Measurements from ENCODE around the gene PIP4K2A. TPM values are rescaled to one million over a fixed set of nuclear protein-coding genes. Genes with fewer than 3 reads are reported as not detected.

The PIP4K2A gene
- total and polyA plus RNA-seq, 4 donors: 7.3 to 42.2 (median 27.6) TPM

DNA sequence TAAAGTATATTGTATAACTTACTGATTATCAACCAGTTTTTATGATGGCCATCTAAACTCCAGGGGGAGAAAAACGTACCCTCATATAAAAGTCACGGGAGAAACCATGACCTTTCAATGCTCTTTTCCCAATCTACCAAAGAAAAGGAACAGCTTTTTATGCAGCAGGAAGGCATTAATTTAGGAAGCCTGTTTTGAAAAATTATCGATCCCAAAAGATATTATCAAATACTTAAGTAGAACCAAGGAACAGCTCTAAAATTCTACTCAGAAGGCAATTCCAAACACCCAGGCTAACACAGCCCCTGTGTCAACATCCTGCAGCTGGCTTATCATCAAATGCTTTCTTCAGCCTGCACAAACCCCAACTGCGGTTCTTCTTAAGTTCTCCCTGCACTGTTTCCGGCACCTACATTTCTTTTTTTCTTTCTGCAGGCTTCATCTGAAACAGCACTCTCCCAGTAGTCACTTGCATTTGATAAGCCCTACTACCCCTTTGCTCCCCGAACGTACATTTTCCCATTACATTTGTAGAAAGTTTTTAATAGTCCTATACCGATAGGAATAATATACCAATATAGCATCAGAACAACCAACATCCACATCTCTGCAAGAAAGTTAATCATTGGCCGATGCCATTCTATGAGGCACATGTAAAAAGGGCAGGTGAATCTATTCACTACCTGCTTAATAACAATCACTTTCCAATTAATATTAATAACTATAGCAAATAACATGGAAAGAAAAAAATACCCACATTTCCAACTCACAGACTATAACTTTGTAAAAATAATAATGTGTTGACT, 47.9 kb downstream of the PIP4K2A start:
- H3K27ac ChIP-seq (ENCODE audit: low read depth in 1 of 2, low read length in 1 of 2): no peak overlapping the region
- WGBS, 2 donors: 17 to 30% methylated on average over 9 of the region's 9 CpGs
- ATAC-seq (ENCODE audit: insufficient read depth, low FRiP score) (no peak), DNase-seq (peak; percentile 49 to 90 (median 74))
- TF ChIP-seq, protein P1, sequence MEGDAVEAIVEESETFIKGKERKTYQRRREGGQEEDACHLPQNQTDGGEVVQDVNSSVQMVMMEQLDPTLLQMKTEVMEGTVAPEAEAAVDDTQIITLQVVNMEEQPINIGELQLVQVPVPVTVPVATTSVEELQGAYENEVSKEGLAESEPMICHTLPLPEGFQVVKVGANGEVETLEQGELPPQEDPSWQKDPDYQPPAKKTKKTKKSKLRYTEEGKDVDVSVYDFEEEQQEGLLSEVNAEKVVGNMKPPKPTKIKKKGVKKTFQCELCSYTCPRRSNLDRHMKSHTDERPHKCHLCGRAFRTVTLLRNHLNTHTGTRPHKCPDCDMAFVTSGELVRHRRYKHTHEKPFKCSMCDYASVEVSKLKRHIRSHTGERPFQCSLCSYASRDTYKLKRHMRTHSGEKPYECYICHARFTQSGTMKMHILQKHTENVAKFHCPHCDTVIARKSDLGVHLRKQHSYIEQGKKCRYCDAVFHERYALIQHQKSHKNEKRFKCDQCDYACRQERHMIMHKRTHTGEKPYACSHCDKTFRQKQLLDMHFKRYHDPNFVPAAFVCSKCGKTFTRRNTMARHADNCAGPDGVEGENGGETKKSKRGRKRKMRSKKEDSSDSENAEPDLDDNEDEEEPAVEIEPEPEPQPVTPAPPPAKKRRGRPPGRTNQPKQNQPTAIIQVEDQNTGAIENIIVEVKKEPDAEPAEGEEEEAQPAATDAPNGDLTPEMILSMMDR (IDR thresholded peaks at IDR 0.05; ENCODE audit: control extremely low read depth, extremely low read depth): no peak
- no peaks in the 10 kb centered on the region for H3K9me3 ChIP-seq (ENCODE audit: control insufficient read depth in 4 of 4, insufficient read depth in 3 of 4, low read length in 3 of 4)
- H3K27me3 ChIP-seq (ENCODE audit: control insufficient read depth in 3 of 3, insufficient read depth in 3 of 3, low read length in 2 of 3): no peaks in the 10 kb centered on the region
- peaks cover 2 to 48% (median 3%) of the 10 kb centered on the region in 5 donors for H3K4me1 ChIP-seq (ENCODE audit: control insufficient read depth in 5 of 5, insufficient read depth in 5 of 5, low read length in 5 of 5)
- H3K9ac ChIP-seq (ENCODE audit: insufficient read depth in 1 of 2, low read length in 2 of 2): no peak overlapping the region
- H3K4me3 ChIP-seq: no peak overlapping the region
- no peaks in the 10 kb centered on the region for H3K36me3 ChIP-seq (ENCODE audit: control insufficient read depth in 4 of 4, insufficient read depth in 4 of 4, low read length in 4 of 4)

DNA sequence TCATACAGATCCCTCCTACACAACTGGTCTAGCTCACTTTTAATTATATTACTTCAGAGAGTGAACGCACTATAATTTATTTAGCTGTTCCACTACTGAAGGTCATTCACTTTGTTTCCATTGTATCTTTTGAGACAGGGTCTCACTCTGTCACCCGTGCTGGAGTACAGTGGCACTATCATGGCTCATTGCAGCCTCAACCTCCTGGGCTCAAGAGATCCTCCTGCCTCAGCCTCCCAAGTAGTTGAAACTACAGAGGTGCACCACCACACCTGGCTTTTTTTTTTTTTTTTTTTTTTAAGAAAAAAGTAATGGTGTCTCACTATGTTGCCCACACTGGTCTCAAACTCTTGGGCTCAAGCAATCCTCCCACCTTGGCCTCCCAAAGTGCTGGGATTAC, 49.0 kb downstream of the PIP4K2A start:
- Histone ChIP-seq H3K36me3 (ENCODE audit: control insufficient read depth in 4 of 4, insufficient read depth in 4 of 4, low read length in 4 of 4) (no peaks in the 10 kb centered on the region), H3K4me1 (ENCODE audit: control insufficient read depth in 5 of 5, insufficient read depth in 5 of 5, low read length in 5 of 5) (peaks cover 2 to 48% (median 3%) of the 10 kb centered on the region in 5 donors), H3K27me3 (ENCODE audit: control insufficient read depth in 3 of 3, insufficient read depth in 3 of 3, low read length in 2 of 3) (no peaks in the 10 kb centered on the region), H3K9me3 (ENCODE audit: control insufficient read depth in 4 of 4, insufficient read depth in 3 of 4, low read length in 3 of 4) (no peaks in the 10 kb centered on the region), H3K4me3 (no peak overlapping the region), H3K9ac (ENCODE audit: insufficient read depth in 1 of 2, low read length in 2 of 2) (no peak overlapping the region), H3K27ac (ENCODE audit: low read depth in 1 of 2, low read length in 1 of 2) (no peak overlapping the region)
- 97 to 98% methylated on average over 2 of the region's 2 CpGs for WGBS, 2 donors
- ATAC-seq (ENCODE audit: insufficient read depth, low FRiP score) (no peak), DNase-seq (no peak)
- TF ChIP-seq, protein P1 (IDR thresholded peaks at IDR 0.05; ENCODE audit: control extremely low read depth, extremely low read depth): no peak

DNA sequence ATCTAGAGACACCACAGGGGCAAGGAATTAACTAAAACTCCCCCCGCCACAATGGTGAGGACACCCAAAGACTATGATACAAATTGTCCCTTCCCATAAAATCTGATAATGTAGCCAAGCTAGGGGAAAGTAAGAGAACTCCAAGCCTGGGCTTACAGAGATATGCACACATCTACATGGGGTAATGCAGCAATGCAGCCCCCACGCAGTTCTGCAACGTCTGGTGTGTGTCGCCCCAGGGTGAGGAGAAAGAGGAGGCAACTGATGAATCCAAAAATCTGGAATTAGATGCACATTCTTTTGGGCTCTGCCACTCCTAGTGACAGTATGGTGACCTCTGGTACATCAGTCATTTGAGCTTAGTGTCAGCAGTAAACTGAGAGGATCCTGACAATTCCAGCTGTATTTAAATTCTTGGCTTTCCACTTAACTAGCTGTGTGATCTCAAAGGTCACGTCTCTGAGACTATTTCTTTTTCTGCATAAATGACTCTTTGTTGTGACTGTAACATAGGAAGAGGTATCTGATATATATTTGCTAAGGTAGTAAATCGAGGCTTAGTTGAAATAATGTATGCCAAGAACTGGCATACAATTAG, 51.5 kb downstream of the PIP4K2A start:
- H3K27me3 ChIP-seq (ENCODE audit: control insufficient read depth in 3 of 3, insufficient read depth in 3 of 3, low read length in 2 of 3): no peaks in the 10 kb centered on the region
- WGBS, 2 donors: 73 to 80% methylated on average over 6 of the region's 6 CpGs
- TF ChIP-seq, protein P1 (IDR thresholded peaks at IDR 0.05; ENCODE audit: control extremely low read depth, extremely low read depth): no peak

More for the DNA sequence above, 51.5 kb downstream of the PIP4K2A start:
- DNase-seq (peak in 1 of 3 donors; percentile 41), ATAC-seq (ENCODE audit: insufficient read depth, low FRiP score) (no peak)
- no peaks in the 10 kb centered on the region for H3K9me3 ChIP-seq (ENCODE audit: control insufficient read depth in 4 of 4, insufficient read depth in 3 of 4, low read length in 3 of 4)
- H3K9ac ChIP-seq (ENCODE audit: insufficient read depth in 1 of 2, low read length in 2 of 2): peak overlapping the region in 1 of 2 donors; percentile 5
- H3K4me3 ChIP-seq: no peak overlapping the region
- peaks cover 0 to 37% (median 3%) of the 10 kb centered on the region in 5 donors for H3K4me1 ChIP-seq (ENCODE audit: control insufficient read depth in 5 of 5, insufficient read depth in 5 of 5, low read length in 5 of 5)
- H3K36me3 ChIP-seq (ENCODE audit: control insufficient read depth in 4 of 4, insufficient read depth in 4 of 4, low read length in 4 of 4): no peaks in the 10 kb centered on the region
- no peak overlapping the region for H3K27ac ChIP-seq (ENCODE audit: low read depth in 1 of 2, low read length in 1 of 2)

Data from lung (tissue), 12 donors.